Gastroesophageal sphincter (tissue), 4 donors: ENCODE results near the gene HSD11B2. TPM values are rescaled to one million over a fixed set of nuclear protein-coding genes. Genes with fewer than 3 reads are reported as not detected.

Source experiments
- ATAC-seq: fragments of 150-250 bp; one replicate; pipeline ENCODE4 v1.9.1; 2016; ENCODE audit warnings: mild to moderate bottlenecking, moderate library complexity
- H3K27ac ChIP-seq, 4 donors: fragments of 200-600 bp; sonication (generic) in 3 of 4; 1 replicate in 3 of 4; 2 replicates in 1 of 4; pipeline ENCODE4 v1.5.1; 2016 to 2019
- H3K27me3 ChIP-seq: fragments of 200-600 bp; sonication (generic); one replicate; pipeline ENCODE4 v1.5.1; 2019
- H3K36me3 ChIP-seq, 2 donors: fragments of 200-600 bp; sonication (generic); one replicate each; pipeline ENCODE4 v1.5.1; 2019; ENCODE audit warnings: control low read depth in 1 of 2
- H3K4me1 ChIP-seq, 3 donors: fragments of 200-600 bp; sonication (generic); 1 replicate in 2 of 3; 2 replicates in 1 of 3; pipeline ENCODE4 v1.5.1; 2016 to 2019; ENCODE audit warnings: control low read depth in 2 of 3
- H3K4me3 ChIP-seq, 2 donors: fragments of 200-600 bp; sonication (generic); one replicate each; pipeline ENCODE4 v1.5.1; 2019; ENCODE audit warnings: mild to moderate bottlenecking in 1 of 2, moderate library complexity in 1 of 2
- H3K9me3 ChIP-seq, 3 donors: fragments of 200-600 bp; sonication (generic); one replicate each; pipeline ENCODE4 v1.5.1; 2017 to 2019; ENCODE audit warnings: control low read depth in 2 of 3
- CTCF ChIP-seq, 4 experiments: fragments of 200-600 bp in 2 of 4; fragments of 450-650 bp in 2 of 4; sonication (generic) in 1 of 4; IDR thresholded peaks; one replicate each; pipeline ENCODE4 v1.5.1; 2017 to 2019; ENCODE audit warnings: antibody characterized with exemption in 4 of 4, mild to moderate bottlenecking in 2 of 4, moderate library complexity in 2 of 4
- EP300 ChIP-seq: sonication (generic); formaldehyde crosslinking; IDR thresholded peaks from one replicate; pipeline ENCODE4 v1.6.1; 2017; ENCODE audit warnings: antibody characterized with exemption, mild to moderate bottlenecking
- POLR2A ChIP-seq, 2 donors: fragments of 450-650 bp; IDR thresholded peaks; one replicate each; pipeline ENCODE4 v1.6.1; 2017; ENCODE audit warnings: antibody characterized with exemption in 2 of 2, mild to moderate bottlenecking in 2 of 2, moderate library complexity in 1 of 2
- POLR2AphosphoS5 ChIP-seq: sonication (generic); formaldehyde crosslinking; IDR thresholded peaks from one replicate; pipeline ENCODE4 v1.6.1; 2017; ENCODE audit warnings: antibody characterized with exemption
- WGBS, 2 donors: methylation state at CpG; one replicate each; pipeline ENCODE4 v1.1.5; 2018; ENCODE audit warnings: low coverage in 1 of 2; 5-methylcytosine and 5-hydroxymethylcytosine counted together
- total RNA-seq, 4 donors: library from RNA; depleted of rRNA; stranded (reverse); fragments of >200 nt; gene quantifications; one replicate each; pipeline ENCODE4 v1.1.0, GENCODE V29; 2016

Gene HSD11B2
- total RNA-seq, 4 donors from 2014 or later = 0.19 to 2.1 (median 0.27) TPM; not detected in 1

- no CpG with 5 or more reads among the region's 5 CpGs for WGBS, 2 donors
- Histone ChIP-seq H3K4me3 (no peak overlapping the region), H3K27me3 (peaks cover 21% of the 10 kb centered on the region), H3K9me3 (no peaks in the 10 kb centered on the region), H3K27ac (no peak overlapping the region), H3K36me3 (peaks cover 0 to 30% of the 10 kb centered on the region in 2 donors), H3K4me1 (peaks cover 0 to 35% (median 15%) of the 10 kb centered on the region in 3 donors)
- TF ChIP-seq POLR2A (IDR thresholded peaks at IDR 0.05) (no peak), POLR2AphosphoS5 (no peak), EP300 (no peak), CTCF (IDR thresholded peaks at IDR 0.05) (no peak)
- no peak for ATAC-seq
These were observed 2.3 kb downstream of the HSD11B2 start for GRCh38 chr16:67433131-67433719.

GRCh38 chr16:67435758-67436164 is 4.8 kb downstream of the HSD11B2 start:
- no peak overlapping the region for H3K27ac ChIP-seq
- H3K36me3 ChIP-seq = peaks cover 0 to 56% of the 10 kb centered on the region in 2 donors
- no peak overlapping the region for H3K4me3 ChIP-seq
- no peak for TF ChIP-seq POLR2A (IDR thresholded peaks at IDR 0.05)
- TF ChIP-seq EP300 = no peak
- TF ChIP-seq POLR2AphosphoS5 = no peak
- TF ChIP-seq CTCF (IDR thresholded peaks at IDR 0.05) = no peak
- H3K27me3 ChIP-seq = no peaks in the 10 kb centered on the region
- no peak for ATAC-seq
- 80% methylated on average over 1 of the region's 16 CpGs; no CpG with 5 or more reads in 1 of the 2 donors for WGBS, 2 donors
- peaks cover 0 to 25% (median 7%) of the 10 kb centered on the region in 3 donors for H3K4me1 ChIP-seq
- H3K9me3 ChIP-seq = no peaks in the 10 kb centered on the region

- 90 to 100% methylated on average over 2 to 4 of the region's 23 CpGs for WGBS, 2 donors
- Histone ChIP-seq H3K9me3 (no peaks in the 10 kb centered on the region), H3K4me1 (peaks cover 0 to 25% (median 3%) of the 10 kb centered on the region in 3 donors), H3K27me3 (no peaks in the 10 kb centered on the region), H3K36me3 (peaks cover 0 to 64% of the 10 kb centered on the region in 2 donors), H3K4me3 (no peak overlapping the region), H3K27ac (no peak overlapping the region)
- no peak for ATAC-seq
- TF ChIP-seq POLR2AphosphoS5 = no peak
- no peak for TF ChIP-seq EP300
- TF ChIP-seq POLR2A (IDR thresholded peaks at IDR 0.05) = no peak
- TF ChIP-seq CTCF (IDR thresholded peaks at IDR 0.05) = no peak
These were observed 5.8 kb downstream of the HSD11B2 start for GRCh38 chr16:67436640-67437193.

- no peak overlapping the region for H3K27ac ChIP-seq
- H3K27me3 ChIP-seq = no peaks in the 10 kb centered on the region
- ATAC-seq = no peak
- peaks cover 0 to 72% of the 10 kb centered on the region in 2 donors for H3K36me3 ChIP-seq
- H3K4me3 ChIP-seq = no peak overlapping the region
- H3K4me1 ChIP-seq = peaks cover 0 to 25% (median under 1%) of the 10 kb centered on the region in 3 donors
- no peaks in the 10 kb centered on the region for H3K9me3 ChIP-seq
- no CpG with 5 or more reads among the region's 4 CpGs for WGBS, 2 donors
- TF ChIP-seq POLR2A (IDR thresholded peaks at IDR 0.05) (no peak), POLR2AphosphoS5 (no peak), EP300 (no peak), CTCF (IDR thresholded peaks at IDR 0.05) (no peak)
These were observed 6.6 kb downstream of the HSD11B2 start for GRCh38 chr16:67437513-67437912.
